Measurements from ENCODE around the gene SELENOO. TPM values are rescaled to one million over a fixed set of nuclear protein-coding genes. Genes with fewer than 3 reads are reported as not detected.

The SELENOO gene
- total RNA-seq: 18.0 and 20.7 TPM in 2 replicates

GRCh38 chr22:50200461-50201190, at the start of gene SELENOO:
Gene SELENOO (plus strand): TSS chr22:50201011. CDS start chr22:50201037, 26 bp downstream.
- H3K4me3 ChIP-seq (ENCODE audit: low read depth, low read length): peak within 1 kb of the TSS; percentile 74
- no peak for TF ChIP-seq CTCF (IDR thresholded peaks at IDR 0.05; ENCODE audit: insufficient read depth, low read depth, low read length)
- peak; percentile 87 for DNase-seq (ENCODE audit: low read depth)

GRCh38 chr22:50151571-50152537, 49.0 kb upstream of the SELENOO start:
- H3K4me3 ChIP-seq (ENCODE audit: low read depth, low read length): no peak overlapping the region
- TF ChIP-seq CTCF (IDR thresholded peaks at IDR 0.05; ENCODE audit: insufficient read depth, low read depth, low read length): no peak
- no peak for DNase-seq (ENCODE audit: low read depth)

- H3K4me3 ChIP-seq (ENCODE audit: low read depth, low read length): no peak overlapping the region
- TF ChIP-seq CTCF (IDR thresholded peaks at IDR 0.05; ENCODE audit: insufficient read depth, low read depth, low read length): no peak
- no peak for DNase-seq (ENCODE audit: low read depth)
These were observed 47.6 kb upstream of the SELENOO start for GRCh38 chr22:50153056-50153755.

- no peak for TF ChIP-seq CTCF (IDR thresholded peaks at IDR 0.05; ENCODE audit: insufficient read depth, low read depth, low read length)
- no peak for DNase-seq (ENCODE audit: low read depth)
- no peak overlapping the region for H3K4me3 ChIP-seq (ENCODE audit: low read depth, low read length)
These were observed 47.1 kb upstream of the SELENOO start for GRCh38 chr22:50153756-50154140.

GRCh38 chr22:50157709-50158375, 43.0 kb upstream of the SELENOO start:
- no peak for DNase-seq (ENCODE audit: low read depth)
- TF ChIP-seq CTCF (IDR thresholded peaks at IDR 0.05; ENCODE audit: insufficient read depth, low read depth, low read length): no peak
- no peak overlapping the region for H3K4me3 ChIP-seq (ENCODE audit: low read depth, low read length)

- no peak for DNase-seq (ENCODE audit: low read depth)
- no peak for TF ChIP-seq CTCF (IDR thresholded peaks at IDR 0.05; ENCODE audit: insufficient read depth, low read depth, low read length)
- no peak overlapping the region for H3K4me3 ChIP-seq (ENCODE audit: low read depth, low read length)
These were observed 39.9 kb upstream of the SELENOO start for GRCh38 chr22:50160947-50161346.
